HG03460 (cell line): ENCODE data around the gene ACAD10.
"Not testable (repeated sequence)": the region's sequence is repeated elsewhere in the genome, so short reads cannot be mapped to it uniquely, and the experiment has no call there.

Experiments used
- ATAC-seq: cut with Tn5 transposase; IDR thresholded peaks from one replicate; pipeline ENCODE4 v1.9.1; 2021; ENCODE audit not compliant: unreplicated experiment

ACAD10 gene

GRCh38 chr12:111686574-111687105, 787 bp downstream of the ACAD10 start:
- no peak for ATAC-seq

- ATAC-seq = no peak
Observed at GRCh38 chr12:111687255-111687654, 1.4 kb downstream of the ACAD10 start.

DNA sequence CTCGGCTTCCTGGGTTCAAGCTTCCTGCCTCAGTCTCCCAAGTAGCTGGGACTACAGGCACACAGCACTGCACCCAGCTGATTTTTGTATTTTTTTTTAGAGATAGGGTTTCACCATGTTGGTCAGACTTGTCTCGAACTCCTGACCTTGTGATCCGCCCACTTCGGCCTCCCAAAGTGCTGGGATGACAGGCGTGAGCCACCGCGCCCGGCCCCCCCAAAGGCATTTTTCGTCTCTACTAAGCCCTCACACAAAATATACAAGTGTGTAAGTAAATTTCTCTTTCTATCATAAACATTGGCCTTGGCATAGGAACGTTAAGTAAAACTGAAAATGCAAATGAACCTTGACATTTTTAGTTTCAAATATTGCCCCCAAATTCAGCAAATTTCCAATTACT, 2.1 kb downstream of the ACAD10 start:
- no peak for ATAC-seq

DNA sequence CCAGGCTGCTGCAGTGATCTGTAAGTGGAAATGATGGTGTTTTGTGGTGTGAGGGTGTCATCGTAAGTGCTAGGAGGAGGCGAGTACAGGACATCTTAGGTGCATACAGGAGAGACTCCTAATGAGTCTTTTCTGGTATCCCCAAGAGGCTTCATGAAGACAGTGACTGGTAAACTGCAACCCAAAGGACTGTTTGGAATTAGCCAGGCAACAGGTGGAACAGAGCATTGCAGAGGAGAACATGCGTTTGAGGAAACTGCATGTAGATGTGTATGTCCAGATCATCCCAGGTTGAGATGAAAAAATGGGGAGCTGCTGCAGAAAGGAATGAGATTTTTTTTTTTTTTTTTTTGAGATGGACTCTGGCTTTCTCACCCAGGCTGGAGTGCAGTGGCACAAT, 5.4 kb downstream of the ACAD10 start:
- ATAC-seq = no peak

GRCh38 chr12:111692575-111693210, 6.8 kb downstream of the ACAD10 start:
- no peak for ATAC-seq

DNA sequence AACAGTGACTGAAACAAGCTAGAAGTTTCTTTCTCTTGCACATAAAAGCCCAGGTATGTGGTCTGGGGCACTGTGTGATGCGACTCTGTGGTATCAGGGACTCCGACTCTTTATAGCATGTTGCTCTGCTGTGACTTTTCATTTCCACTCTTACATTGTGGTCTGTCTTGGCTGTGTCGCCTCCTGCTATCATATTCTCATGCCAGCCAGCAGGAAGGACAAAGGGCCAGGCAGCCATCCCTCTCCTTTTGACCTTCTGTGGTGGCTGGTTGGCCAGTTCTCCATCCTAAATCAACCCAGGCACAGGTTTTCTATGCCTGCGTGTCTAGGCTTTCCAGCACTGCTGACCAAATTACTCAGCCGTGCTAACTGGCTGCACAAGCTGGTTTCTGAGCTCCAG, 8.0 kb downstream of the ACAD10 start:
- no peak for ATAC-seq

GRCh38 chr12:111699962-111700361, 14.1 kb downstream of the ACAD10 start:
- no peak for ATAC-seq

DNA sequence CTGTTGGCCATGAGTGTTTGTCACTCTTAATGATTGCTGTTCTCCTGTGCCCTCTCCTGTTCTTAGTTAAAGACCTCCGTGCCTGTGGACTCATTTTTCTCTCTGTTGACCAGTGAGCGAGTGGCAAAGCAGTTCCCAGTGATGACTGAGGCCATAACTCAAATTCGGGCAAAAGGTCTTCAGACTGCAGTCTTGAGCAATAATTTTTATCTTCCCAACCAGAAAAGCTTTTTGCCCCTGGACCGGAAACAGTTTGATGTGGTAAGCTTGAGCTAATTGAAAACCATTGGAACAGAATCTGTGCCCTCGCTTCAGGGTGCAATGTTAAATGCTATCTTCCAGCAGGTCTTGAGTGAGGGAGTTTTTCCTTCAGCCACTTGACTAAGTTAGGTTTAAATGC, 19.8 kb downstream of the ACAD10 start:
- ATAC-seq = no peak

DNA sequence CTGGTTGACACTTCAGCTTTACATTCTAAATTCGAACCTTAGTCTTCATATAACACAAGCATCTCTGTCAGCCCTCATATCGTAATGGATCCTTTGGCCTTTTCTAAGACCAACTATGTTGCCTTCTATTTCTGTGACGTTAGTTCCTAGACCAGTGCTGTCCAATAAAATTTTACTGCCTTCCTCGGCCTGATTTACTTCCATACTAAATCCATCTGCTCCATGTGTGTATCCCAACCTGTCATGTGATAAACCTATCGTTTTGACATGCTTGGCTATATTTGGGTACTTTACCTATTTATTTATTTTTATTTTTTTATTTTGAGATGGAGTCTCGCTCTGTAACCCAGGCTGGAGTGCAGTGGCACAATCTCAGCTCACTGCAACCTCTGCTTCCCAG, 20.3 kb downstream of the ACAD10 start:
- no peak for ATAC-seq

DNA sequence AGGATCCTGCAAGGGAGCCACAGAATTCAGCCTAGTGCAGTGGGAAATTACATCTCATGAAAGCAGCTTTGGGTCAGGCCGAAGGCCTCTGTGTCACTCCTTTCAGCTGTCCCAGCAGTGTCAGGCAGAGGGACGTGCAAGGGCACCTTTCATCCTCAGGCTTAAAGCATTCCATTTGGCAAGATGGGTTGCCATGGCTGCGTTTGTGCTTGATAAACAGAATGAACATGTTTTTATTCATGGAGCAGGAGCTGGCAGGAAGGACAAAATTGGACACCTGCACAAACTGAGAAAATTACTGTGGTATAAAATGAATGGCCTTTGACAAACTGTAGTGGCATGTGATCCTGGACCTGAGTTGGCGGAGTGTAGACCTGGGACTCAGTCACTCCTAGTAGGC, 29.4 kb downstream of the ACAD10 start:
- ATAC-seq = no peak

GRCh38 chr12:111719316-111719715, 33.5 kb downstream of the ACAD10 start:
- ATAC-seq = not testable (repeated sequence)

GRCh38 chr12:111720457-111720856, 34.6 kb downstream of the ACAD10 start:
- ATAC-seq = no peak

DNA sequence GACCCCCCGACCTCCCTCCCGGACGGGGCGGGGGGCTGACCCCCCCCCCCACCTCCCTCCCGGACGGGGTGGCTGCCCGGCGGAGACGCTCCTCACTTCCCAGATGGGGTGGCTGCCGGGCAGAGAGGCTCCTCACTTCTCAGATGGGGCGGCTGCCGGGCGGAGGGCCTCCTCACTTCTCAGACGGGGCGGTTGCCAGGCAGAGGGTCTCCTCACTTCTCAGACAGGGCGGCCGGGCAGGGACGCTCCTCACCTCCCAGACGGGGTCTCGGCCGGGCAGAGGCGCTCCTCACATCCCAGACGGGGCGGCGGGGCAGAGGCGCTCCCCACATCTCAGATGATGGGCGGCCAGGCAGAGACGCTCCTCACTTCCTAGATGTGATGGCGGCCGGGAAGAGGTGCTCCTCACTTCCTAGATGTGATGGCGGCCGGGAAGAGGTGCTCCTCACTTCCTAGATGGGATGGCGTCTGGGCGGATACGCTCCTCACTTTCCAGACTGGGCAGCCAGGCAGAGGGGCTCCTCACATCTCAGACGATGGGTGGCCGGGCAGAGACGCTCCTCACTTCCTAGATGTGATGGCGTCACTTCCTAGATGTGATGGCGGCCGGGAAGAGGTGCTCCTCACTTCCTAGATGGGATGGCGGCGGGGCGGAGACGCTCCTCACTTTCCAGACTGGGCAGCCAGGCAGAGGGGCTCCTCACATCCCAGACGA, 38.0 kb downstream of the ACAD10 start:
- not testable (repeated sequence) for ATAC-seq

DNA sequence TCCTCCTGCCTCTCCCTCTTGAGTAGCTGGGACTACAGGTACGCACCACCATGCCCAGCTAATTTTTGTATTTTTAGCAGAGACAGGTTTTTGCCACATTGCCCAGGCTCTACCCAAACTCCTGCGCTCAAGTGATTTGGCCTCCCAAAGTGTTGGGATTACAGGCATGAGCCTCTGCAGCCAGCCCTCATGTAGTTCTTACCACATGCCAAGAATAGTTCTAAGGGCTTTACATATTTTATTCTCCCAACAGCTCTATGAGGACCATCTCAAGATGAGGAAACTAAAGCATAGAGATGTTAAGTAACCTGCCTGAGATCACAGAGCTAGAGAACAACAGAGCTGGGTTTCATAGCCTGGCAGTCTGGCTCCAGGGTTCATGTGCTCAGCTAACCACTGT, 42.9 kb downstream of the ACAD10 start:
- no peak for ATAC-seq

DNA sequence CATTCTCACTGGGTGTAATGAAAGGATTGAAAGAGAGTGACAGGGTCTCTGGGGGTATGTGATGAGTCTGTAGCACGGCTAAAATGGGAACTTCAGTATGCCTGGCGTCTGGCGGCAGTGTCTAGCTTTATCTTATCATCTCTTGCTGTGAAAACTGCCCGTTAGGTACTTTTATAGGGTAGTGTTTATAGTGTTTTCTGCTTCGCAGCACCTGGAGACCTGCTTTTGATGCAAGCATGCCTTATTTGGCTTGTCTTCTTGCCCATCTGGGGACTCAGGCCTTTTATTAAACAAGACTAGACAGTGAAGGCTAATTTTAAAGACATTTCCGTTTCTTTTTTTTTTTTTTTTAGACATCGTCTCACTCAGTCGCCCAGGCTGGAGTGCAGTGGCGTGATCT, 44.6 kb downstream of the ACAD10 start:
- ATAC-seq = no peak

- ATAC-seq = no peak
Observed at GRCh38 chr12:111732786-111733185, 46.9 kb downstream of the ACAD10 start.

- no peak for ATAC-seq
Observed at GRCh38 chr12:111733340-111733915, 47.6 kb downstream of the ACAD10 start.

- ATAC-seq = not testable (repeated sequence)
Observed at GRCh38 chr12:111739524-111739923, 53.7 kb downstream of the ACAD10 start.

- no peak for ATAC-seq
Observed at GRCh38 chr12:111741235-111741812, 55.5 kb downstream of the ACAD10 start.

DNA sequence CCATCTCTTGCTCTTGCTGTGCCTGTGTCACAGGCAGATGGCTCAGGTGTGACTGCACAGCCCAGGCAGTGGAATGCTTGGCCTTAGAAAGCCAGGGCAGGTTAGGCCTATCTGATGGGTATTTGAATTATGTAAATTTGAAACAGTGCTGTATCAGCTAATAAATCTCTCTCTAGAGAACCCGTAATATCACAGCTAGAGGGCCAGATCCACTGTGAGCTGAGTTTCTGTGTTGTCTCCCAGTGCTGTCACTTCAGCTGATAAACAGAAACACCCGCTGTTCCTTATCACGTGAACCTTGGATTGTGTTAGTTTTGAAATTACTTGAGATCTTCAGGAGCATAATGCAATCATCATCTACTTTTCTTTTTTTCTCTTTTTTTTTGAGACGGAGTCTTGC, 59.4 kb downstream of the ACAD10 start:
- ATAC-seq = no peak

DNA sequence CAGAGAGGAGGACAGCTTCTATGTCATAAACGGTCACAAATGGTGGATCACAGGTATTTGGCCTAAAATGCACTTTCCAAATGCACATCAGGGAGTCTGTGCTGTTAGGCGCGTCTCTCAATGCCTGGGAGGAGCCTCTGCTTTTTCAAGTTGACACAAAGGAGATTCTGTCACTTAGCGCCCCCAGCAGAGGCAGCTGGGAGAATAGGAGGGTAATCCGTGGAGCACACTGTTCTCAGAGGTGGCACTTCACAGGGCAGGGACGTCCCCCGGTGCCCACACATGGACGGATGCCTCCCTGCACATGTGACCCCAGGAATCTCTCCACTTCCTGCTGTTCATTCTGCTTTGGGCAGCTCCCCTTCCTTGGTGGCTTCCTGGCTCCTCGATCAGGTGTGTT, 61.5 kb downstream of the ACAD10 start:
- ATAC-seq = no peak

GRCh38 chr12:111748151-111748672, 62.4 kb downstream of the ACAD10 start:
- no peak for ATAC-seq
